Nephron progenitor cell (in vitro differentiated cells): ENCODE data around the gene USP9X.
A peak's percentile ranks its signal among the peaks of the same experiment; 100 is the strongest.

Experiments used
- DNase-seq: peaks from one replicate; pipeline ENCODE4 v3.0.0; 2021
- H3K27ac Mint-ChIP-seq: 2 replicates; pipeline ENCODE4 v1.8.0; 2021; ENCODE audit warnings: mild to moderate bottlenecking, moderate library complexity, mixed read lengths
- H3K27me3 Mint-ChIP-seq: 2 replicates; pipeline ENCODE4 v1.8.0; 2021; ENCODE audit warnings: mild to moderate bottlenecking, low read depth, mixed read lengths; ENCODE audit not compliant: poor library complexity
- H3K36me3 Mint-ChIP-seq: 2 replicates; pipeline ENCODE4 v1.8.0; 2021; ENCODE audit warnings: low read depth, mixed read lengths
- H3K4me1 Mint-ChIP-seq: 2 replicates; pipeline ENCODE4 v1.8.0; 2021; ENCODE audit warnings: mixed read lengths
- H3K4me3 Mint-ChIP-seq: 2 replicates; pipeline ENCODE4 v1.8.0; 2021; ENCODE audit warnings: mild to moderate bottlenecking, moderate library complexity, mixed read lengths
- H3K9me3 Mint-ChIP-seq: 2 replicates; pipeline ENCODE4 v1.8.0; 2021; ENCODE audit warnings: mild to moderate bottlenecking, moderate library complexity, mixed read lengths
- CTCF ChIP-seq: fragments of 200-600 bp; sonication (generic); IDR thresholded peaks from 2 replicates; pipeline ENCODE4 v1.5.0; 2021; ENCODE audit warnings: antibody characterized with exemption

Gene USP9X

GRCh38 chrX:41084893-41085511 is at the start of gene USP9X:
Gene USP9X, plus strand, starts transcription at chrX:41085445. Its CDS starts 38,184 bp downstream, at chrX:41123629.
- DNase-seq: peak; percentile 83
- Mint-ChIP-seq H3K4me3 (peak within 1 kb of the TSS; percentile 91), H3K36me3 (peaks cover 5% of the 10 kb centered on the region), H3K4me1 (peaks cover 36% of the 10 kb centered on the region), H3K9me3 (peaks cover 19% of the 10 kb centered on the region), H3K27me3 (no peaks in the 10 kb centered on the region), H3K27ac (peak within 1 kb of the TSS; percentile 100)
- no peak for TF ChIP-seq CTCF

GRCh38 chrX:41035582-41035981 is 49.7 kb upstream of the USP9X start:
- Mint-ChIP-seq H3K4me1 (no peaks in the 10 kb centered on the region), H3K36me3 (no peaks in the 10 kb centered on the region), H3K9me3 (peaks cover 32% of the 10 kb centered on the region), H3K27ac (no peak overlapping the region), H3K4me3 (no peak overlapping the region), H3K27me3 (no peaks in the 10 kb centered on the region)
- no peak for DNase-seq
- no peak for TF ChIP-seq CTCF

- Mint-ChIP-seq H3K4me1 (no peaks in the 10 kb centered on the region), H3K27ac (no peak overlapping the region), H3K27me3 (no peaks in the 10 kb centered on the region), H3K36me3 (no peaks in the 10 kb centered on the region), H3K4me3 (no peak overlapping the region), H3K9me3 (peaks cover 41% of the 10 kb centered on the region)
- no peak for TF ChIP-seq CTCF
- no peak for DNase-seq
Observed at GRCh38 chrX:41036668-41037326, 48.4 kb upstream of the USP9X start.

GRCh38 chrX:41043196-41043595 is 42.0 kb upstream of the USP9X start:
- Mint-ChIP-seq H3K27ac (no peak overlapping the region), H3K36me3 (no peaks in the 10 kb centered on the region), H3K4me1 (no peaks in the 10 kb centered on the region), H3K4me3 (no peak overlapping the region), H3K27me3 (no peaks in the 10 kb centered on the region), H3K9me3 (peaks cover 31% of the 10 kb centered on the region)
- no peak for TF ChIP-seq CTCF
- no peak for DNase-seq

GRCh38 chrX:41043674-41044345 is 41.4 kb upstream of the USP9X start:
- Mint-ChIP-seq H3K27me3 (no peaks in the 10 kb centered on the region), H3K4me1 (no peaks in the 10 kb centered on the region), H3K36me3 (no peaks in the 10 kb centered on the region), H3K9me3 (peaks cover 26% of the 10 kb centered on the region), H3K27ac (no peak overlapping the region), H3K4me3 (no peak overlapping the region)
- no peak for TF ChIP-seq CTCF
- no peak for DNase-seq
